ENCODE results near the gene HIVEP1. TPM values are rescaled to one million over a fixed set of nuclear protein-coding genes. Genes with fewer than 3 reads are reported as not detected.

HIVEP1 gene
- total RNA-seq, 1 donor from 2014 or later: 13.7 TPM

DNA sequence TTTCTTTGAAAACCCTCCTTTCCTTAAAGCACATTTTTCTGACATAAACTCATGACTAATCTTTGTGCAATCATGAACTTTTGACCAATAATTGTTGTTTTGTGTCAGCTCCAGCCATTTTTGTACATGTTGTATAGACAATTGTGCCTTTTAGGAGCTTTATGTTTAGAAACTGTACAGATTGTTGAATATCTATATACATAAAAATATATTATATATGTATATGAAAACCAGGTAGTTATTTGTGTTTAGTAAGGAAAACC is 152.3 kb downstream of the HIVEP1 start:
- intact Hi-C loops (cut with micrococcal nuclease): no loop called here
- H3K4me1 ChIP-seq: no peaks in the 10 kb centered on the region
- DNase-seq: no peak
- peaks cover 35% of the 10 kb centered on the region for H3K36me3 ChIP-seq
- H3K27me3 ChIP-seq (ENCODE audit: low read depth): no peaks in the 10 kb centered on the region
- H3K4me3 ChIP-seq: no peak overlapping the region
- H3K9me3 ChIP-seq (replicated peaks): no peaks in the 10 kb centered on the region
- no peak overlapping the region for H3K27ac ChIP-seq (replicated peaks)
- TF ChIP-seq, protein P1, sequence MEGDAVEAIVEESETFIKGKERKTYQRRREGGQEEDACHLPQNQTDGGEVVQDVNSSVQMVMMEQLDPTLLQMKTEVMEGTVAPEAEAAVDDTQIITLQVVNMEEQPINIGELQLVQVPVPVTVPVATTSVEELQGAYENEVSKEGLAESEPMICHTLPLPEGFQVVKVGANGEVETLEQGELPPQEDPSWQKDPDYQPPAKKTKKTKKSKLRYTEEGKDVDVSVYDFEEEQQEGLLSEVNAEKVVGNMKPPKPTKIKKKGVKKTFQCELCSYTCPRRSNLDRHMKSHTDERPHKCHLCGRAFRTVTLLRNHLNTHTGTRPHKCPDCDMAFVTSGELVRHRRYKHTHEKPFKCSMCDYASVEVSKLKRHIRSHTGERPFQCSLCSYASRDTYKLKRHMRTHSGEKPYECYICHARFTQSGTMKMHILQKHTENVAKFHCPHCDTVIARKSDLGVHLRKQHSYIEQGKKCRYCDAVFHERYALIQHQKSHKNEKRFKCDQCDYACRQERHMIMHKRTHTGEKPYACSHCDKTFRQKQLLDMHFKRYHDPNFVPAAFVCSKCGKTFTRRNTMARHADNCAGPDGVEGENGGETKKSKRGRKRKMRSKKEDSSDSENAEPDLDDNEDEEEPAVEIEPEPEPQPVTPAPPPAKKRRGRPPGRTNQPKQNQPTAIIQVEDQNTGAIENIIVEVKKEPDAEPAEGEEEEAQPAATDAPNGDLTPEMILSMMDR (IDR thresholded peaks at IDR 0.05; ENCODE audit: borderline replicate concordance): no peak

DNA sequence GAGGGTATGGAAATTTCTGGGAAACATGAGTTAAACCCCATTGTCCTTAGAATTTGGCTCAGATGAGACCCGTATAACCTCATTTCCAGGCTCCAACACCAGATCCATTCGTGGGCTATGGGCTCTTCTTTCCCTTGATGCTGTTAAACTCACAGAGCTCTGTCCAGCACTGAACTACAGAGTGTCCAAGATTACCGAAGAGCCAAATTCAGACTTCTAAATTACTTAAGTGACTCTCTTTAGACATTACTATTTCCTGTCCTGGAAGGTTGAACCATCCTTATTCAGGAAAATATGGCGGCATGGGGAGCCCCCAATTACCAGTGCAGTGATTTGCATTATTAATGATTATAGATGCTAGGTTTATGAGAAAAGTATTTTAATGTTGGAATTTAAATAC is 153.2 kb downstream of the HIVEP1 start:
- intact Hi-C loops (cut with micrococcal nuclease): no loop called here
- no peak overlapping the region for H3K4me3 ChIP-seq
- no peaks in the 10 kb centered on the region for H3K9me3 ChIP-seq (replicated peaks)
- DNase-seq: no peak
- H3K27ac ChIP-seq (replicated peaks): no peak overlapping the region
- TF ChIP-seq, protein P1 (IDR thresholded peaks at IDR 0.05; ENCODE audit: borderline replicate concordance): no peak
- H3K4me1 ChIP-seq: no peaks in the 10 kb centered on the region
- no peaks in the 10 kb centered on the region for H3K27me3 ChIP-seq (ENCODE audit: low read depth)
- peaks cover 35% of the 10 kb centered on the region for H3K36me3 ChIP-seq

DNA sequence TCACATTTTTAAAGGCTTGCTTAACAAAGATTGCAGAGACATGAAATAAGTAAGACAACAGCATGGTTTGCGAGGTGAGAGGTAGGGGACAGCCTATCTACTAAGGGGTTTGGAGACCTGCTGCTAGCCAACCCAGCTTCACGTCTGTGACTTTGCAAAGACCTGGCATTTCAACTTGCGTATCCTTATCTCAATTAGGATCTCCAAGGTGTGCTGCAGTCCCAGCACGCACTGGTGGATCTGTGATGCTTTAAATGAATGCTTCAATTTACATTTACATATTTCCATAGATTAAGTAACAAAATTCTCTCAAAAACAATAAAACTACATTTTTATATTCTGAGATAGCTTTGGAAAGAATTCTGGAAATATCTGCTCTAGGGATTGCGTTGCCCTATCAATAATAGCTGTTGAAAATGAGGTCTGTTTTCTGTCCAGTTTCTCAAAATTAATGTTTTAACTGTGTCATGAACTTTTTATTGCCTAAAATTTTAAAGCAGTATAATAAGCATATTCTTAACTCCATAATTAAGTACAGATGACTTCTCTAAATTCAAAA is 153.7 kb downstream of the HIVEP1 start:
- TF ChIP-seq, protein P1 (IDR thresholded peaks at IDR 0.05; ENCODE audit: borderline replicate concordance): no peak
- Histone ChIP-seq H3K27ac (replicated peaks) (no peak overlapping the region), H3K4me1 (no peaks in the 10 kb centered on the region), H3K9me3 (replicated peaks) (no peaks in the 10 kb centered on the region), H3K27me3 (ENCODE audit: low read depth) (no peaks in the 10 kb centered on the region), H3K4me3 (no peak overlapping the region), H3K36me3 (peaks cover 35% of the 10 kb centered on the region)
- DNase-seq: no peak
- intact Hi-C loops (cut with micrococcal nuclease): no loop called here

DNA sequence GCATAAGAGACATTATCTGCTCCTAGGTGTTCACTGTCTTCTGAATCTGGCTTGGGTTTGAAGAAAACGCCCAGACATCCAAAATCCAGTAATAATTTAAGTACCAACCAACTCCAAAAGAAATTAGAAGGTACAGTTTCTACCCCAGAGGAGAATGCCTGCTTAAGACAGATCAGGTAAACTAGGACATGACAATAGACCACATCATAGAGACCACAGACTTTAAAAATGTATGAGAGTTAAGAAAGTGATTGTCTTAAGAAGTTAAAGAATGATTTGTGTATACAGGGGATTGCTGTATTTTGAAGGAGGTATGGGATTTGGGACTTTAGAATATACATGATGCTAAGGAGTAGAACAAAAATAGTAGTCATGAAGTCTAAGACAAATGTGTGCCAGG is 157.3 kb downstream of the HIVEP1 start:
- Histone ChIP-seq H3K27ac (replicated peaks) (no peak overlapping the region), H3K27me3 (ENCODE audit: low read depth) (no peaks in the 10 kb centered on the region), H3K9me3 (replicated peaks) (no peaks in the 10 kb centered on the region), H3K36me3 (peaks cover 5% of the 10 kb centered on the region), H3K4me1 (no peaks in the 10 kb centered on the region), H3K4me3 (no peak overlapping the region)
- DNase-seq: no peak
- intact Hi-C loops (cut with micrococcal nuclease): no loop called here
- TF ChIP-seq, protein P1 (IDR thresholded peaks at IDR 0.05; ENCODE audit: borderline replicate concordance): no peak

DNA sequence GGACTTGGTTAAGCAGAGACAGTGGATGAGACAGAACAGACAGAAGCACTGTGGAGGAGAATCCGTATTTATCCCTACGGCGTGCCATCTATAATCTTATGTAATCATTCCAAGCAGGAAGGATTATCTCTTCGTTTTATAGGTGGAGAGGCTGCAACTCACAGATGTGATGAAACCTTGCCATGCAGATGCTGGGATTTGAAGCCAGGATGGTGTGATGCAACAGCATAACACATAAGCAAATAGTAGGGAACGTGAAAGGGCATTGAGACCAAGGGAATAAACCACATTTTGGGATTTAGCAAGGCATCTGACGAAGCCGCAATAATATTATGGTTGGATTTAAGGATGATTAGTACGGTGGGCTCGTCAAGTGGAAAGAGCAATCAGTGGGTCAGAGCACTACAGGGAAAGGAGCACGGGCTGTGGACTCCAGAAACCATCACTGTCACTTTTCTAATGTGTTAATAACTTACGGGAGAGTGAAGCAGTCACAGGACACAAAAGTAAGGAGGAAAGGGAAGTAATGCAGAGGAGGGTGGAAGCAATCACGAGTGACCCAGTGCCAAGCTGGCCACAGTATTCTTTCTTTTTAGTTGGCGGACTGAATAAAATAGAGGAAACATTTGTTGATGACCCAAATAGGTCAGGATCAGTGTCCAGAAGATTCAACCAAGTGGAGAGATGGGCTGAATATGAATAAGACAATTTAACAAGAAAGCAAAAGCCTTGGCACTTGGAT is 158.4 kb downstream of the HIVEP1 start:
- Histone ChIP-seq H3K4me3 (no peak overlapping the region), H3K27ac (replicated peaks) (no peak overlapping the region), H3K4me1 (no peaks in the 10 kb centered on the region), H3K9me3 (replicated peaks) (no peaks in the 10 kb centered on the region), H3K27me3 (ENCODE audit: low read depth) (no peaks in the 10 kb centered on the region), H3K36me3 (no peaks in the 10 kb centered on the region)
- DNase-seq: no peak
- intact Hi-C loops (cut with micrococcal nuclease): no loop called here
- TF ChIP-seq, protein P1 (IDR thresholded peaks at IDR 0.05; ENCODE audit: borderline replicate concordance): no peak

Data from left ventricle myocardium inferior (tissue), 1 donor.